ENCODE measurements around the gene SOX6.

GRCh38 chr11:16153951-16154350 lies 202.4 kb downstream of the SOX6 start:
- TF ChIP-seq POLR2AphosphoS5 (IDR thresholded peaks at IDR 0.05) (no peak), POLR2A (IDR thresholded peaks at IDR 0.05) (no peak)
